Activated naive CD8-positive, alpha-beta T cell treated with anti-CD3 and anti-CD28 coated beads for 36 hours (primary cell): ENCODE data around the gene UHRF1. TPM values are rescaled to one million over a fixed set of nuclear protein-coding genes. Genes with fewer than 3 reads are reported as not detected.
"Not testable (repeated sequence)": the region's sequence is repeated elsewhere in the genome, so short reads cannot be mapped to it uniquely, and the experiment has no call there.

ENCODE experiments used
- DNase-seq: peaks from one replicate; pipeline ENCODE4 v3.0.0; 2021
- H3K27ac Mint-ChIP-seq: one replicate; pipeline ENCODE4 v1.8.0; 2022; ENCODE audit warnings: mild to moderate bottlenecking, moderate library complexity, mixed read lengths
- H3K27me3 Mint-ChIP-seq: one replicate; pipeline ENCODE4 v1.8.0; 2022; ENCODE audit warnings: mild to moderate bottlenecking, mixed read lengths
- H3K36me3 Mint-ChIP-seq: one replicate; pipeline ENCODE4 v1.8.0; 2021; ENCODE audit warnings: mild to moderate bottlenecking, mixed read lengths
- H3K4me1 Mint-ChIP-seq: one replicate; pipeline ENCODE4 v1.8.0; 2021; ENCODE audit warnings: mixed read lengths
- H3K4me3 Mint-ChIP-seq: one replicate; pipeline ENCODE4 v1.8.0; 2022; ENCODE audit warnings: mild to moderate bottlenecking, moderate library complexity, mixed read lengths
- H3K9me3 Mint-ChIP-seq: one replicate; pipeline ENCODE4 v1.8.0; 2022; ENCODE audit warnings: mixed read lengths
- total RNA-seq, 2 experiments: library from RNA; stranded (reverse); gene quantifications; one replicate each; pipeline ENCODE4 v1.2.3, GENCODE V29; 2021

Gene UHRF1
- total RNA-seq, 2 experiments from 2014 or later = 244 to 245 TPM

GRCh38 chr19:4970558-4971423, 61.5 kb downstream of the UHRF1 start:
- Mint-ChIP-seq H3K9me3 (no peaks in the 10 kb centered on the region), H3K27me3 (no peaks in the 10 kb centered on the region), H3K4me1 (peaks cover 35% of the 10 kb centered on the region), H3K4me3 (peak overlapping the region; percentile 92), H3K36me3 (peaks cover 8% of the 10 kb centered on the region), H3K27ac (no peak overlapping the region)
- DNase-seq = no peak

DNA sequence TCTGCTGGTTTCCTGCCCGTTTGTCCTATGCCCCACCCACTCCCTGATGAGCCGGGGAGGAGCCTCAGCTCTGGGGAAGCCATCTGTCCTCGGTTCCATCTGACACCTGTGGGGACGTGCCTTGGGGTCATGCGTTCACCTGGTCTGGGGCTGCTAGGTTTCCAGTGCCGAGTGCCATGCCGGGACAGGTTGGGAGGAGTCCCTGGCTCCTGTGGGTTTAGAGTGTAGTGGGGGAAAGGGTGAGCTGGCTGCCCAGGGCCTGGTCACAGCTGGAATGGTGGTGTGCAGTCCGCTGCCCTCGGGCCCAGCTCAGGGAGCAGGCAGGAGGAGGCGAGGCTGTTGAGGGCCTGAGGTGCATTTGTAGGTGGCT, 62.1 kb downstream of the UHRF1 start:
- H3K4me3 Mint-ChIP-seq = peak overlapping the region; percentile 92
- no peaks in the 10 kb centered on the region for H3K27me3 Mint-ChIP-seq
- no peaks in the 10 kb centered on the region for H3K9me3 Mint-ChIP-seq
- no peak overlapping the region for H3K27ac Mint-ChIP-seq
- peak; percentile 28 for DNase-seq
- peaks cover 38% of the 10 kb centered on the region for H3K4me1 Mint-ChIP-seq
- peaks cover 8% of the 10 kb centered on the region for H3K36me3 Mint-ChIP-seq

- H3K4me1 Mint-ChIP-seq = peaks cover 38% of the 10 kb centered on the region
- H3K27me3 Mint-ChIP-seq = no peaks in the 10 kb centered on the region
- DNase-seq = no peak
- H3K4me3 Mint-ChIP-seq = peak overlapping the region; percentile 92
- no peaks in the 10 kb centered on the region for H3K9me3 Mint-ChIP-seq
- H3K27ac Mint-ChIP-seq = no peak overlapping the region
- peaks cover 9% of the 10 kb centered on the region for H3K36me3 Mint-ChIP-seq
Measured at GRCh38 chr19:4971816-4972495, 62.7 kb downstream of the UHRF1 start.

DNA sequence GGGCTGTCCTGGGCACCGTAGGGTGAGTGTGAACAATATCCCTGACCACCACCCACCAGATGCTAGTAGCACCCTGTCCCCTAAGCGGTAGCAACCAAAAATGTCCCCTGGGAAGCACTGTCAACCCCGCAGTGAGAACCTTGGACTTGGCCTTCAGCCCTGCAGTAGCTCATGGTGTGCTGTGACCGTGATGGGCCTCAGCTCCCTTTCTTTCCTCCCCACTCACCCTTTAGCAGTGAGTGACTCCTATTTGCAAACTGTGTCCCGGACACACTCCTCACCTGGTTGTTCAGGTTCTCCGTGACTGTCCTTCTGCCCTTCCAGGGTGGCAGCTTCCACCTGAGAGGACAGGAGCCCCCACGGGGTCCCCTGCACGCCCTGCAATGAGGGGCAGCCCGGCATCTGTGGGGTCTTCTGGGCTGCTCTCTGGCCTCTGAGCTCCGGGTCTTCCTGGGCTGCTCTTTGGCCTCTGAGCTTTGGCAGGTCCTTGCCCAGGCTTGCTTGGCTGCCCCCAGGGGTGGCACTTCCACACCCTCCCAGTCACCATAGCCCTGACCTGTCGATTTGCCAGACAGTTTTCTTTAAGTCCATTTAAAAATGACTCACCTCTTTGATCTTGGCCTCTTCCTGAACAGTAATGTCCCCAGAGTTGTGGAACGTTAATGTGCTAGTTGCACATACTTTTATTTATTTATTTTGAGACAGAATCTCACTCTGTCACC, 63.4 kb downstream of the UHRF1 start:
- Mint-ChIP-seq H3K27ac (no peak overlapping the region), H3K9me3 (no peaks in the 10 kb centered on the region), H3K27me3 (no peaks in the 10 kb centered on the region), H3K36me3 (peaks cover 9% of the 10 kb centered on the region), H3K4me1 (peaks cover 38% of the 10 kb centered on the region), H3K4me3 (no peak overlapping the region)
- DNase-seq = no peak

- H3K27me3 Mint-ChIP-seq = no peaks in the 10 kb centered on the region
- no peak for DNase-seq
- H3K9me3 Mint-ChIP-seq = no peaks in the 10 kb centered on the region
- H3K4me1 Mint-ChIP-seq = peaks cover 28% of the 10 kb centered on the region
- H3K27ac Mint-ChIP-seq = no peak overlapping the region
- peaks cover 3% of the 10 kb centered on the region for H3K36me3 Mint-ChIP-seq
- H3K4me3 Mint-ChIP-seq = no peak overlapping the region
Measured at GRCh38 chr19:4974880-4975469, 65.7 kb downstream of the UHRF1 start.

DNA sequence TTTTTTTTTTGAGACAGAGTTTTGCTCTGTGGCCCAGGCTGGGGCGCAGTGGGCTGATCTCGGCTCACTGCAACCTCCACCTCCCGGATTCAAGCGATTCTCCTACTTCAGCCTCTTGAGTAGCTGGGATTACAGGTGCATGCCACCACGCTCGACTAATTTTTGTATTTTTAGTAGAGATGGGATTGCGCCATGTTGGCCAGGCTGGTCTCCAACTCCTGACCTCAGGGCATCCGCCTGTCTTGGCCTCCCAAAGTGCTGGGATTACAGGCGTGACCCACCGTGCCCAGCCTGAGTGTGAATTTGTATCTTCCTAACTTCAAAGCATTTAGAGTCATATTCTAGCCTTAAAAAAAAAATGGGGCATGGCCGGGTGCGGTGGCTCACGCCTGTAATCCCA, 66.3 kb downstream of the UHRF1 start:
- H3K4me1 Mint-ChIP-seq = peaks cover 24% of the 10 kb centered on the region
- H3K27me3 Mint-ChIP-seq, H3K27ac Mint-ChIP-seq: not testable (repeated sequence)

GRCh38 chr19:4976401-4977298, 67.3 kb downstream of the UHRF1 start:
- no peak for DNase-seq
- Mint-ChIP-seq H3K4me1 (peaks cover 18% of the 10 kb centered on the region), H3K4me3 (no peak overlapping the region), H3K27ac (no peak overlapping the region), H3K9me3 (no peaks in the 10 kb centered on the region), H3K36me3 (peaks cover 3% of the 10 kb centered on the region), H3K27me3 (no peaks in the 10 kb centered on the region)

More for the DNA sequence above, 66.3 kb downstream of the UHRF1 start:
- not testable (repeated sequence) for H3K4me3 Mint-ChIP-seq, H3K9me3 Mint-ChIP-seq, DNase-seq, H3K36me3 Mint-ChIP-seq

DNA sequence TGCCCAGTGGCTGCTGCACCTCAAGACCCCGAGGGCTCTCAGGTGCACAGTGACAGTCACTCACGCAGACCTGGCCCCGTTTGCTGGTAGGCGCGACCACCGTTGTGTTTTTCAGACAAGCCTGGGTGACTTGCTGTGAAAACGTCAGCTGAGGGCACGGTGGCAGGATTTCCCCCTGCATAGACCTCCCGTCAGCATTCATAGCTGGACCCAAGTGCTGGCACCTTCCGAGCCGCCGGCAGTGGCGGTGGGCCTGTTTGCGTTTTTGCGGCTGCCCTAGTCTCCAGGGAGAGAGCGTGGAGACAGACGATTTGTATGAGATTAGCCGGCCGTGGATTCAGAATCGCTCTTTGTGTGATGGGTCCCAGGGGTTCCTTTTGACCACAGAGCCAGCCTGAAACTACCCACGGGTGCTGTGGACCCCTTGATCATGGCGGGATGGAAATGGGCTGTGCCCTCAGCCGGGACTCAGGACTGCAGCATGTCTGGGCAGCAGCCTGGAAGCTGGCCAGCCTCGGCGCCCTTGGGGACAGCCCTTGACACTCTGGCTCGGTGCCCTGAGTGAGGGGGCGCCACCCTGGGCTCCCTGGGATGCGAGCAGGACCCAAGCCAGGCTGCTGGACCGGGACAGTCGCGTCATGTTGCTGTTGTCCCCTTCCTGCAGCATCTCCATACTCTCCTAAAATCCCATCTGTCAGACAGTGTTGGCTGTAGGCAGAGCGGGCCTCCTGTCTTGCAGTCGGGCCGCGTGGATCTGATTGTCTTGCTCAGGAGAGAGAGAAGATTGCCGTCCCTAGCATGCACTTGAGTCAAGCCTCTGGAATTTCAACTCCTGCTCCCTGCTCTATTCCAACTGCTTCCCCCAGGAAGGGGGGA, 68.2 kb downstream of the UHRF1 start:
- DNase-seq = no peak
- Mint-ChIP-seq H3K27me3 (no peaks in the 10 kb centered on the region), H3K9me3 (no peaks in the 10 kb centered on the region), H3K36me3 (peaks cover 3% of the 10 kb centered on the region), H3K4me3 (no peak overlapping the region), H3K4me1 (peaks cover 16% of the 10 kb centered on the region), H3K27ac (no peak overlapping the region)

- Mint-ChIP-seq H3K27me3 (no peaks in the 10 kb centered on the region), H3K4me3 (no peak overlapping the region), H3K27ac (no peak overlapping the region), H3K9me3 (no peaks in the 10 kb centered on the region), H3K36me3 (peaks cover 3% of the 10 kb centered on the region), H3K4me1 (peaks cover 18% of the 10 kb centered on the region)
- DNase-seq = no peak
Measured at GRCh38 chr19:4979211-4979807, 70.0 kb downstream of the UHRF1 start.

GRCh38 chr19:4980067-4980466, 70.8 kb downstream of the UHRF1 start:
- peaks cover 3% of the 10 kb centered on the region for H3K36me3 Mint-ChIP-seq
- peaks cover 13% of the 10 kb centered on the region for H3K4me1 Mint-ChIP-seq
- H3K4me3 Mint-ChIP-seq = no peak overlapping the region
- H3K27me3 Mint-ChIP-seq = no peaks in the 10 kb centered on the region
- H3K27ac Mint-ChIP-seq = no peak overlapping the region
- DNase-seq = no peak
- H3K9me3 Mint-ChIP-seq = no peaks in the 10 kb centered on the region

DNA sequence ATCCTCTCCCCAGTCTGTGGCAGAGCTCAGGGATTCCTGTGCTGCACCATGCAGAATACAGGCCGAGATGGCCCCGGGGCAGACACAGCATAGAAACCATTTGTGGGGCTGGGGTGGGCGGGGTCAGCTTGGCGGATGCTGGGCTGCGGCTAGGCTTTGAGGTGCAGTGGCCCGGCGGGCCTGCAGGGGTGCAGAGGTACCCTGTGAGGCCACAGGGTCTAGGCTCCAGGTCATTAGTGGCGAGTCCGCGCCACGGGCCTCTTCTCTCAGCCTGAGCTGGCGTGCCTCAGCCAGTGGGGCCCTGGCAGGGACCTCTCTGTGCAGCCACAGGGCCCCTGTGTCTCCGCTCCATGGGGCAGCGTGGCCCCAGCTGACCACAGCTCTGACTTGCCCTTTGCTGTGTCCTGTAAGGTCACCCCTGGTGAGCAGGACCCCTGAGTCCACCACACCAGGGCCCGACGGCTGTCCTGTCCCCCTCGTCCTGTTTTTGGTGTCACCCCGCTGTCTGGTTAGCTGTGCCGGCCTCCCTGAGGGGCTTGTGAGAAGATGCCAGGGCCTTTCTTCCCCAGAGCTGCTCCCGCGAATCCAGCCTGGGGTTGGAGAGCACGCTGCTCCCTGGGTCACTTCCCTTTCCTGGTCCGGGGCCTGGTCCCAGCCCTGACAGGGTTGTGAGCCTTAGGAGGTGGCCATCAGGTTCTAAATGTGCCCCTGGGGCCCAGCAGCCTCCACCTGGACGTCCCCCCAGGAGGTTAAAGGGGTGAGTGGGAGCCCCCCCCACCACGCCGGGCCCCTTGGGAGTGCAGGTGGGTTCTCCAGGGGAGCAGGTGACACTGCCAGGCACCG, 71.8 kb downstream of the UHRF1 start:
- no peaks in the 10 kb centered on the region for H3K9me3 Mint-ChIP-seq
- no peak overlapping the region for H3K27ac Mint-ChIP-seq
- H3K36me3 Mint-ChIP-seq = peaks cover 3% of the 10 kb centered on the region
- H3K27me3 Mint-ChIP-seq = no peaks in the 10 kb centered on the region
- peaks cover 18% of the 10 kb centered on the region for H3K4me1 Mint-ChIP-seq
- no peak for DNase-seq
- H3K4me3 Mint-ChIP-seq = no peak overlapping the region

DNA sequence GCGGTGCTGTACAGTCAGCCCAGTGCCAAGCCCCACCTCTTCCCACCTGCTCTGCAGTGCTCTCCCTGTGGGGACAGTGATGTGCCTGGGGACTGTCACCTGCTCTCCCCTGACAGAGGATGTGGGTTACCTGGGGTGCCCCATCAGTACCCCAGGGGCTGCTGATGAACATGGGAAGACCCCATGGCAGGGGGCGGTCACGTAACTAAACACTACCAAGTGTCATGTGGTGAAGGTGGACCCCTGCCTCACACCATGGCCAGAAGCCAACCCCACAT, 72.3 kb downstream of the UHRF1 start:
- no peak for DNase-seq
- no peak overlapping the region for H3K27ac Mint-ChIP-seq

More for the DNA sequence above, 72.3 kb downstream of the UHRF1 start:
- Mint-ChIP-seq H3K27me3 (no peaks in the 10 kb centered on the region), H3K9me3 (no peaks in the 10 kb centered on the region), H3K4me3 (no peak overlapping the region), H3K4me1 (peaks cover 15% of the 10 kb centered on the region), H3K36me3 (peaks cover 3% of the 10 kb centered on the region)
